ENCODE results near the gene PCDHB9.

- TF ChIP-seq POLR2A (IDR thresholded peaks at IDR 0.05) (no peak), CTCF (IDR thresholded peaks at IDR 0.05) (no peak)
Observed at GRCh38 chr5:141172381-141173204, 14.4 kb upstream of the PCDHB9 start, which contains the start of gene PCDHB7.
